Stimulated activated CD4-positive, alpha-beta T cell treated with anti-CD3 and anti-CD28 coated beads, TNF-alpha, amount 100 ng/mL, for 4 hours (primary cell): ENCODE measurements around the gene CEP19.
A peak's percentile ranks its signal among the peaks of the same experiment; 100 is the strongest.

Experiments used
- DNase-seq, 3 experiments: peaks; one replicate each; pipeline ENCODE4 v3.0.0-alpha.2; 2020; ENCODE audit warnings: low read depth in 3 of 3

The CEP19 gene

GRCh38 chr3:196712514-196713413 is 714 bp upstream of the CEP19 start:
- DNase-seq: peak in 2 of 3 experiments; percentile 43 to 54

GRCh38 chr3:196708467-196708866 is 3.6 kb downstream of the CEP19 start:
- no peak for DNase-seq

GRCh38 chr3:196707566-196707965 is 4.5 kb downstream of the CEP19 start:
- DNase-seq: no peak

- no peak for DNase-seq
Observed at GRCh38 chr3:196706731-196707130, 5.3 kb downstream of the CEP19 start.

- no peak for DNase-seq
Observed at GRCh38 chr3:196706327-196706726, 5.7 kb downstream of the CEP19 start.

GRCh38 chr3:196700801-196701200 is 11.2 kb downstream of the CEP19 start:
- no peak for DNase-seq

- DNase-seq: no peak
Observed at GRCh38 chr3:196699749-196700148, 12.3 kb downstream of the CEP19 start.

GRCh38 chr3:196697270-196697669 is 14.8 kb downstream of the CEP19 start:
- DNase-seq: no peak

- DNase-seq: no peak
Observed at GRCh38 chr3:196695849-196696226, 16.2 kb downstream of the CEP19 start.

- peak in 1 of 3 experiments; percentile 19 for DNase-seq
Observed at GRCh38 chr3:196694941-196695848, 16.9 kb downstream of the CEP19 start.

GRCh38 chr3:196694202-196694638 is 17.8 kb downstream of the CEP19 start:
- no peak for DNase-seq

- DNase-seq: no peak
Observed at GRCh38 chr3:196691386-196691785, 20.7 kb downstream of the CEP19 start.

GRCh38 chr3:196689941-196690660 is 21.9 kb downstream of the CEP19 start:
- DNase-seq: no peak

GRCh38 chr3:196688349-196688748 is 23.7 kb downstream of the CEP19 start:
- no peak for DNase-seq

- DNase-seq: no peak
Observed at GRCh38 chr3:196686436-196686835, 25.6 kb downstream of the CEP19 start.

- DNase-seq: peak; percentile 26 to 49 (median 30)
Observed at GRCh38 chr3:196684548-196685407, 27.3 kb downstream of the CEP19 start.

GRCh38 chr3:196677931-196678330 is 34.1 kb downstream of the CEP19 start:
- no peak for DNase-seq

GRCh38 chr3:196677353-196677752 is 34.7 kb downstream of the CEP19 start:
- DNase-seq: no peak

- no peak for DNase-seq
Observed at GRCh38 chr3:196673632-196674031, 38.4 kb downstream of the CEP19 start.

- no peak for DNase-seq
Observed at GRCh38 chr3:196670339-196670738, 41.7 kb downstream of the CEP19 start.
